Cardiac muscle cell (in vitro differentiated cells and primary cell): ENCODE measurements around the gene PAFAH2. TPM values are rescaled to one million over a fixed set of nuclear protein-coding genes. Genes with fewer than 3 reads are reported as not detected.
"Not testable (repeated sequence)": the region's sequence is repeated elsewhere in the genome, so short reads cannot be mapped to it uniquely, and the experiment has no call there.

ENCODE experiments used
- DNase-seq, 2 donors: peaks; one replicate each; pipeline versions ENCODE4 v3.0.0 to v3.0.0-alpha.2; 2010 to 2017; ENCODE audit warnings: low read depth in 1 of 2, low spot score in 1 of 2
- H3K27ac ChIP-seq: fragments of 200-600 bp; sonication (generic); 2 replicates; pipeline ENCODE4 v1.5.1; 2016
- H3K27me3 ChIP-seq: fragments of 200-600 bp; sonication (generic); 2 replicates; pipeline ENCODE4 v1.6.0; 2016; ENCODE audit warnings: control low read depth
- H3K36me3 ChIP-seq: fragments of 200-600 bp; sonication (generic); 2 replicates; pipeline ENCODE4 v1.5.1; 2016; ENCODE audit warnings: control low read depth
- H3K4me1 ChIP-seq: fragments of 200-600 bp; sonication (generic); 2 replicates; pipeline ENCODE4 v1.8.1; 2017; ENCODE audit warnings: low read depth, mild to moderate bottlenecking, mixed run types
- H3K4me3 ChIP-seq: fragments of 200-600 bp; sonication (generic); 2 replicates; pipeline ENCODE4 v1.5.1; 2016; ENCODE audit warnings: mild to moderate bottlenecking
- H3K9me3 ChIP-seq: fragments of 200-600 bp; sonication (generic); 2 replicates; pipeline ENCODE4 v1.5.1; 2017; ENCODE audit warnings: low read depth, mild to moderate bottlenecking, control low read depth
- polyA plus RNA-seq: library from polyadenylated mRNA; unstranded; fragments of >200 nt; fragmentation: Nextera tagmentation; extraction: Ambion mirVana; gene quantifications from 2 replicates; pipeline ENCODE4 v1.2.1, GENCODE V29; 2016
- total RNA-seq: library from RNA; depleted of rRNA; stranded (reverse); fragments of >200 nt; gene quantifications from 2 replicates; pipeline ENCODE4 v1.2.3, GENCODE V29; 2016
- TF ChIP-seq, protein P1 (sequence below): IDR thresholded peaks from 2 replicates; pipeline ENCODE4 v1.5.1; 2012; ENCODE audit warnings: low read depth, mild to moderate bottlenecking, low read length

The PAFAH2 gene
- total and polyA plus RNA-seq, 2 experiments from 2014 or later, result 10.9 to 11.2 TPM

DNA sequence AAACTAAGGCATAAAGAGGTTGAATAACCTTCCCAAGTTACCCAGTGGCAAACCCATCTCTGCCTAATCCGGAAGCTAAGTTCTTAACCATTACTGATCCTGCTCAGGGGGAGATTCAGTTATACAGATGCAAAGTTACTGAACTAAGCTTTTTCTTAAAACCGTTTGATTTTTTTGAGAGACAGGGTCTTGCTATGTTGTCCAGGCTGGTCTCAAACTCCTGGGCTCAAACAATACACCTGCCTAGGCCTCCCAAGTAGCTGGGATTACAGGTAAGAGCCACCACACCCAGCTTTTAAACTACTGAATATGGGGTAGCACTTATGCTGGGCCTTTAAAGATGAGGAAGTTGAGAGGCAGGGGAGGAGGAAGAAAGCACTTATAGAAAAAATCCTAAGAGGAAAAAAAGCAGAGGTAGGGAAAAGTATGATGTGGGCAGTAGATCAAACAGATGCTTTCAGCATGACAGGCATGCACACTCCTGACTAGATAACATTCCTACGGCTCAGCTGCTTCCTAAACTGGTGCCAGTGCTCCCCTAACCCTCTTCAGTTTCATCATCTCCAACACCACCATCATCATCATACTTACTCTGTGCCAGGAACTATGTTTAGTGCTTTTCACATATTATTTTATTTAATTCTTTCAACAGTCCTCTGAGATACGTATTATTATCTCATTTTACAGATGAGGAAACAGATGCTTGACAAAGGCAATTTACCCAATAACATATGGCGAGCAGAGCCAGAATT lies 5.8 kb downstream of the PAFAH2 start:
- H3K36me3 ChIP-seq, result no peaks in the 10 kb centered on the region
- TF ChIP-seq, protein P1, sequence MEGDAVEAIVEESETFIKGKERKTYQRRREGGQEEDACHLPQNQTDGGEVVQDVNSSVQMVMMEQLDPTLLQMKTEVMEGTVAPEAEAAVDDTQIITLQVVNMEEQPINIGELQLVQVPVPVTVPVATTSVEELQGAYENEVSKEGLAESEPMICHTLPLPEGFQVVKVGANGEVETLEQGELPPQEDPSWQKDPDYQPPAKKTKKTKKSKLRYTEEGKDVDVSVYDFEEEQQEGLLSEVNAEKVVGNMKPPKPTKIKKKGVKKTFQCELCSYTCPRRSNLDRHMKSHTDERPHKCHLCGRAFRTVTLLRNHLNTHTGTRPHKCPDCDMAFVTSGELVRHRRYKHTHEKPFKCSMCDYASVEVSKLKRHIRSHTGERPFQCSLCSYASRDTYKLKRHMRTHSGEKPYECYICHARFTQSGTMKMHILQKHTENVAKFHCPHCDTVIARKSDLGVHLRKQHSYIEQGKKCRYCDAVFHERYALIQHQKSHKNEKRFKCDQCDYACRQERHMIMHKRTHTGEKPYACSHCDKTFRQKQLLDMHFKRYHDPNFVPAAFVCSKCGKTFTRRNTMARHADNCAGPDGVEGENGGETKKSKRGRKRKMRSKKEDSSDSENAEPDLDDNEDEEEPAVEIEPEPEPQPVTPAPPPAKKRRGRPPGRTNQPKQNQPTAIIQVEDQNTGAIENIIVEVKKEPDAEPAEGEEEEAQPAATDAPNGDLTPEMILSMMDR, result no peak
- no peaks in the 10 kb centered on the region for H3K9me3 ChIP-seq
- DNase-seq, result peak in 1 of 2 donors; percentile 19
- peaks cover 25% of the 10 kb centered on the region for H3K4me1 ChIP-seq
- no peak overlapping the region for H3K27ac ChIP-seq
- no peak overlapping the region for H3K4me3 ChIP-seq
- no peaks in the 10 kb centered on the region for H3K27me3 ChIP-seq

DNA sequence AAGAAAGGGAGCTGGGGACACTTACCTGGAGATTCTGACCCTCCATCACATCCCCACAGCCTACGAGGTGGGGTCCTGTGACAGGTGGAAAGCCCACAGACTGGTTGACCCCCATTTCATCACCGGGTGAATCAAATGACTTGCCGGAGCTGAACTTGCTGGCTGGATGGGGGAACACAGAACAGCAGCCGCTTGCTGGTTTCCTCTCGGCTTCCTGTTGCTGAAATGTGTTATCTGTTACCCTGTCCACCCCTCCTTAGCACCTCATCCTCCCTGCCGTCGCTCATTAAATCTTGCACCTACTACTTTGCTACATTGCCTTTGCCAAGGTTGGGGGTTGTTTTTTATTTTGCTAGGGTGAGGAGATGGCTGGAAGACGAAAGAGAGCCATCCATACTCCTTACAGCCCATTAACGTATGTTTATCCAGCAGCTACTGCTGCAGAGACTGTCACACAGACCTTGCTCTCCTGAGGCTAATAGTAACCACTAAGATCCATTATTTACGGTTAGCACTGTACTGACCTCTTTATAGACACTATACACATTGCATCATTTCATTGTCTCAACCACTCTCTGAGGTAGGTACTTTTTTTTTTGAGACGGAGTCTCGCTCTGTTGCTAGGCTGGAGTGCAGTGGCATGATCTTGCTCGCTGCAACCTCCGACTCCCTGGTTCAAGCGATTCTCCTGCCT lies 7.0 kb downstream of the PAFAH2 start:
- H3K36me3 ChIP-seq, result no peaks in the 10 kb centered on the region
- no peak for DNase-seq
- H3K27me3 ChIP-seq, result no peaks in the 10 kb centered on the region
- no peak overlapping the region for H3K27ac ChIP-seq
- TF ChIP-seq, protein P1, result no peak
- H3K4me3 ChIP-seq, result no peak overlapping the region
- H3K9me3 ChIP-seq, result no peaks in the 10 kb centered on the region
- H3K4me1 ChIP-seq, result peaks cover 20% of the 10 kb centered on the region

DNA sequence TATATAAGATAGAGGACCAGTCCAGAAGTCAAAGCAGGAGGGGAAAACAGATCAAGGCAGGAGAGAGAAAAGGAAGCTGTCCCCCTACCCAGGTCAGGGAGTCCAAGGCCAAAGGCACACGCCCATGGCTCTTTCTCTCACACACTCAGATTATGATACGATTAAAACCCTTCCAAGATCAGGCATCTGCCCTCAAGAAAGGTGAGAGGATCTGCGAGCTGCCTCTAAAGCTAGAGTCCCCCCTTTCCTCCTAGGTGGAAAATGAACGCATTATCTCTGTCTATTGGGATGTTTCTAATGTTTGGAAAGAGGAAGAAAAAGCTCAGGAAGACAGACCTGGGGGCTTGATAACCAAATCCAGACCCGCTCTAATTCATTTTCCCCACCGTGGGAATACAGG lies 7.6 kb downstream of the PAFAH2 start:
- no peaks in the 10 kb centered on the region for H3K36me3 ChIP-seq
- no peak overlapping the region for H3K27ac ChIP-seq
- DNase-seq, result no peak

DNA sequence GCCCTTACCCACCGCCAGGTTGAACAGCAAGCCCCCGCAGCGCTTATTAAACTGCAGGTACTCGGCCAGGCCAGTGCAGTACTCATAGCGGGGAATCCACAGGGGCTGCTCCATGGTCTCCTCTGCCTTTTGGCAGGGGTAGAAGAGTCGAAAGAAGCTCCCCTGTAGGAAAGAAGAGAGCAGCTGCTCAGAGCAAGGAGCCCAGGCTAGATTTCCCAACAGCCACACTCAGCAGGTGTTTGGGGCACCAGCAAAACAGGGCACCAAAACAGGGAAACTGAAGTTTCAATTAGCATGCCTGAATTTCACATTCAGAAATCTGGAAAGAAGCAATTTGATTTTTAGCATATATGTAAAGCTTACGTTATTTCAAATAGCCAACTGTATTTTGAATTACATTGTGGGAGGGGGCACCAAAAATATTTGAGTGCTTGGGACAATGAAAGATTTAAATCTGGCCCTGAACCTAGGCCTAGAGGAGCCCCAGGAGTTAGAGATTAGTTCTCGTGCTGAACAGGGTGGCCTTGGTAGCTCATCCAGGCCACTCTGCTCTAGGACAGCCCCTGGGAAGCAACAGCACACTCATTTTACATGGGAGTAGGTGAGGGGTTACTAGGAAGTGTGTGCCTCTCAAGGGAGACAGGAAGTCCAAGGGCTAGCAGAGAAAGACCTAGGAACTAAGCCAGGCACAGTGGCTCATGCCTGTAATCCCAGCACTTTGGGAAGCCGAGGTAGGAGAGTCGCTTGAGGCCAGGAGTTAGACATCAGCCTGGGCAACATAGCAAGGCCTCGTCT lies 8.2 kb downstream of the PAFAH2 start:
- Histone ChIP-seq H3K9me3 (no peaks in the 10 kb centered on the region), H3K36me3 (no peaks in the 10 kb centered on the region), H3K4me3 (no peak overlapping the region), H3K4me1 (peaks cover 20% of the 10 kb centered on the region), H3K27me3 (no peaks in the 10 kb centered on the region), H3K27ac (no peak overlapping the region)
- TF ChIP-seq, protein P1, result no peak
- DNase-seq, result peak in 1 of 2 donors; percentile 41

More for the DNA sequence above, 7.6 kb downstream of the PAFAH2 start:
- TF ChIP-seq, protein P1, result no peak
- Histone ChIP-seq H3K9me3 (no peaks in the 10 kb centered on the region), H3K4me1 (peaks cover 20% of the 10 kb centered on the region), H3K27me3 (no peaks in the 10 kb centered on the region), H3K4me3 (no peak overlapping the region)

DNA sequence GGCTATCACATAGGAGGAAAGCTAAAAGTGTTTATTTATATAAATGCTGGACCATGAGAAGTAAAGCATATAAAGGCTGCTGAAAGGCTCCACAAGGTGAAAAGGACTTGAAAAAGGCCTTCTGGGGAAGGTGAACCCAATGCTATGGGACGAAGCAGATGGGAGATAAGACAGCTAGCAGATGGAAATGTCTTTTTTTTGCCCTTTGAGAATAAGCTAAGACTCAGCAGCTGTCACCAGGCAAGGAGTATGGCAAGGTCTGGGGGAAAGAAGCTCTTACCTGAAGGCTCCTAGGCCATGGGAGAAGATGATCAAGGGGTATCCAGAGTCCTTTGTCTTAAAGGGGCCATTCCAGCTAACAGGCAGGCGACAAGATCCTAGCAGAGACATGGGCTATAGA lies 9.9 kb downstream of the PAFAH2 start:
- Histone ChIP-seq H3K27me3 (no peaks in the 10 kb centered on the region), H3K4me3 (no peak overlapping the region), H3K4me1 (peaks cover 10% of the 10 kb centered on the region), H3K36me3 (peaks cover 9% of the 10 kb centered on the region), H3K9me3 (no peaks in the 10 kb centered on the region), H3K27ac (no peak overlapping the region)
- TF ChIP-seq, protein P1, result no peak
- no peak for DNase-seq

DNA sequence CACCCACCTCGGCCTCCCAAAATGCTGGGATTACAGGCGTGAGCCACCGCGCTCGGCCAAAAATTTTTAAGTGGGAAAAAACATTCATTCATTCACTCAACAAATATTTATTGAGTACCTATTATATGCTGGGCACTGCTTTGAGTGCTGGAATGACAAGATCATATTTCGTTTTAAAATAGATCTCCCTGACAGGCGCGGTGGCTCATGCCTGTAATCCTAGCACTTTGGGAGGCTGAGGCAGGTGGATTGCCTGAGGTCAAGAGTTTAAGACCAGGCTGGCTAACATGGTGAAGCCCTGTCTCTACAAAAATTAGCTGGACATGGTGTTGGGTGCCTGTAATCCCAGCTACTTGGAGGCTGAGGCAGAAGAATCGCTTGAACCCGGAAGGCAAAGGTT lies 11.1 kb downstream of the PAFAH2 start:
- H3K27ac ChIP-seq, H3K27me3 ChIP-seq, H3K4me3 ChIP-seq, DNase-seq, H3K9me3 ChIP-seq: not testable (repeated sequence)
- Histone ChIP-seq H3K36me3 (peaks cover 19% of the 10 kb centered on the region), H3K4me1 (peaks cover 10% of the 10 kb centered on the region)
